ENCODE data around the gene CUBN.

DNA sequence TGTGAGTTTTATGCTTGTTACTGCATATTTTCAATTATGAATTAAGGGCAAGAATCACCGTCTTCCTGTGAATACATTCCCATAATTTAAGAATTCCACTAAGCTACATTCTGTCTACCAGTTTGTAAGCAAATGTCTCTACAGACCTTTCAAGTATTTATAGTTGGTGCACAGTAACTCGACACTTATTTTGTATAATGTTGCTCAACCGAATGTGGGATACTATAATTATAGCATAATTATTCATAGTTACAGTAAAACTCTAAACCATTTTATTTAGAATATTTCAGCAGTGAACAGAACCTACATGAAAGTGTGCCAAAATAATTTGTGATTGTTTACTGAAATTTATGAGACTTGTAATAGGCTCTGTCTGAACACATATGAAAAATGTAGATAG lies 17.3 kb upstream of the CUBN start:
- TF ChIP-seq, protein P1, sequence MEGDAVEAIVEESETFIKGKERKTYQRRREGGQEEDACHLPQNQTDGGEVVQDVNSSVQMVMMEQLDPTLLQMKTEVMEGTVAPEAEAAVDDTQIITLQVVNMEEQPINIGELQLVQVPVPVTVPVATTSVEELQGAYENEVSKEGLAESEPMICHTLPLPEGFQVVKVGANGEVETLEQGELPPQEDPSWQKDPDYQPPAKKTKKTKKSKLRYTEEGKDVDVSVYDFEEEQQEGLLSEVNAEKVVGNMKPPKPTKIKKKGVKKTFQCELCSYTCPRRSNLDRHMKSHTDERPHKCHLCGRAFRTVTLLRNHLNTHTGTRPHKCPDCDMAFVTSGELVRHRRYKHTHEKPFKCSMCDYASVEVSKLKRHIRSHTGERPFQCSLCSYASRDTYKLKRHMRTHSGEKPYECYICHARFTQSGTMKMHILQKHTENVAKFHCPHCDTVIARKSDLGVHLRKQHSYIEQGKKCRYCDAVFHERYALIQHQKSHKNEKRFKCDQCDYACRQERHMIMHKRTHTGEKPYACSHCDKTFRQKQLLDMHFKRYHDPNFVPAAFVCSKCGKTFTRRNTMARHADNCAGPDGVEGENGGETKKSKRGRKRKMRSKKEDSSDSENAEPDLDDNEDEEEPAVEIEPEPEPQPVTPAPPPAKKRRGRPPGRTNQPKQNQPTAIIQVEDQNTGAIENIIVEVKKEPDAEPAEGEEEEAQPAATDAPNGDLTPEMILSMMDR (IDR thresholded peaks at IDR 0.05): no peak
- TF ChIP-seq ZFX (IDR thresholded peaks at IDR 0.05; ENCODE audit: borderline replicate concordance): no peak

Measured in 22Rv1 (cell line).